GM23248 (cell line): ENCODE results near the gene PIGQ. TPM values are rescaled to one million over a fixed set of nuclear protein-coding genes. Genes with fewer than 3 reads are reported as not detected.

Source experiments
- DNase-seq: peaks from one replicate; pipeline ENCODE4 v3.0.0-alpha.2; 2015
- H2AFZ ChIP-seq: fragments of 200-600 bp; sonication (generic); 2 replicates; pipeline ENCODE4 v1.6.1; 2016; ENCODE audit warnings: antibody characterized with exemption
- H3F3A ChIP-seq: fragments of 200-600 bp; sonication (generic); 2 replicates; pipeline ENCODE4 v1.6.1; 2016; ENCODE audit warnings: mild to moderate bottlenecking, antibody characterized with exemption, mixed run types; ENCODE audit not compliant: insufficient read depth
- H3K27ac ChIP-seq: fragments of 200-600 bp; sonication (generic); 2 replicates; pipeline ENCODE4 v1.5.1; 2016; ENCODE audit warnings: mild to moderate bottlenecking
- H3K27me3 ChIP-seq: fragments of 200-600 bp; sonication (generic); replicated peaks from 2 replicates; pipeline ENCODE4 v1.6.1; 2016; ENCODE audit warnings: mild to moderate bottlenecking; ENCODE audit not compliant: insufficient read depth
- H3K36me3 ChIP-seq: fragments of 200-600 bp; sonication (generic); 2 replicates; pipeline ENCODE4 v1.6.1; 2016; ENCODE audit warnings: low read depth, mild to moderate bottlenecking
- H3K4me1 ChIP-seq: fragments of 200-600 bp; sonication (generic); 2 replicates; pipeline ENCODE4 v1.6.1; 2016; ENCODE audit warnings: mild to moderate bottlenecking; ENCODE audit not compliant: insufficient read depth
- H3K4me2 ChIP-seq: fragments of 200-600 bp; sonication (generic); one replicate; pipeline ENCODE4 v1.6.1; 2016; ENCODE audit warnings: mild to moderate bottlenecking; ENCODE audit not compliant: unreplicated experiment
- H3K4me3 ChIP-seq: fragments of 200-600 bp; sonication (generic); 2 replicates; pipeline ENCODE4 v1.5.1; 2016; ENCODE audit warnings: mild to moderate bottlenecking
- H3K79me2 ChIP-seq: fragments of 200-600 bp; sonication (generic); 2 replicates; pipeline ENCODE4 v1.6.1; 2016; ENCODE audit warnings: mild to moderate bottlenecking; ENCODE audit not compliant: insufficient read depth
- H3K9ac ChIP-seq: fragments of 200-600 bp; sonication (generic); 2 replicates; pipeline ENCODE4 v1.6.1; 2016; ENCODE audit warnings: mild to moderate bottlenecking
- H3K9me2 ChIP-seq: fragments of 200-600 bp; sonication (generic); 2 replicates; pipeline ENCODE4 v1.6.1; 2016; ENCODE audit warnings: mixed run types, mild to moderate bottlenecking, moderate library complexity; ENCODE audit not compliant: insufficient read depth
- H3K9me3 ChIP-seq: fragments of 200-600 bp; sonication (generic); one replicate; pipeline ENCODE4 v1.6.1; 2017; ENCODE audit warnings: low read depth
- H4K20me1 ChIP-seq: fragments of 200-600 bp; sonication (generic); 2 replicates; pipeline ENCODE4 v1.6.0; 2016; ENCODE audit not compliant: insufficient read depth
- EZH2 ChIP-seq: fragments of 200-600 bp; sonication (generic); IDR thresholded peaks from 2 replicates; pipeline ENCODE4 v1.6.1; 2018; ENCODE audit warnings: antibody characterized with exemption, mild to moderate bottlenecking; ENCODE audit not compliant: insufficient read depth, poor library complexity, severe bottlenecking
- EZH2phosphoT487 ChIP-seq: fragments of 200-600 bp; sonication (generic); IDR thresholded peaks from 2 replicates; pipeline ENCODE4 v1.6.1; 2018; ENCODE audit warnings: antibody characterized with exemption, moderate library complexity, mild to moderate bottlenecking, low read depth; ENCODE audit not compliant: insufficient read depth
- WGBS, 2 experiments: methylation state at CpG; one replicate each; pipeline ENCODE4 v1.1.6; 2015 to 2017; ENCODE audit warnings: low lambda C conversion rate in 2 of 2, low coverage in 1 of 2; ENCODE audit errors: missing lambda C conversion rate in 2 of 2; 5-methylcytosine and 5-hydroxymethylcytosine counted together
- in situ Hi-C: fragments of 300-500 bp; cut with MboI; formaldehyde crosslinking; loops from 2 replicates; pipeline ENCODE4 v1.15.0; 2020
- polyA plus RNA-seq: library from polyadenylated mRNA; unstranded; fragments of >200 nt; fragmentation: Nextera tagmentation; extraction: Ambion mirVana; gene quantifications from 2 replicates; pipeline ENCODE4 v1.2.1, GENCODE V29; 2016
- total RNA-seq: library from RNA; depleted of rRNA; stranded (reverse); fragments of >200 nt; shearing (Covaris generic); gene quantifications from 2 replicates; pipeline ENCODE4 v1.2.3, GENCODE V29; 2014

PIGQ gene
- total and polyA plus RNA-seq, 2 experiments from 2014 or later, result 31.6 to 35.0 TPM

GRCh38 chr16:615122-615521 lies 45.4 kb downstream of the PIGQ start:
- Histone ChIP-seq H2AFZ (no peak overlapping the region), H3K4me1 (no peaks in the 10 kb centered on the region), H3K4me3 (no peak overlapping the region), H3F3A (no peaks in the 10 kb centered on the region), H3K36me3 (no peaks in the 10 kb centered on the region), H3K9me2 (no peaks in the 10 kb centered on the region), H4K20me1 (no peaks in the 10 kb centered on the region), H3K79me2 (peaks cover 16% of the 10 kb centered on the region; the same call in 1 of the 2 replicates), H3K27ac (no peak overlapping the region), H3K27me3 (no peaks in the 10 kb centered on the region), H3K4me2 (no peak overlapping the region), H3K9ac (no peak overlapping the region), H3K9me3 (no peaks in the 10 kb centered on the region)
- DNase-seq, result no peak
- TF ChIP-seq EZH2 (no peak), EZH2phosphoT487 (no peak)
- in situ Hi-C loops, result no loop called here
- WGBS, 2 experiments, result 95 to 99% methylated on average over 13 of the region's 13 CpGs

GRCh38 chr16:616733-617586 lies 47.2 kb downstream of the PIGQ start:
- no peak overlapping the region for H3K4me3 ChIP-seq
- no peaks in the 10 kb centered on the region for H3K27me3 ChIP-seq
- H2AFZ ChIP-seq, result no peak overlapping the region
- WGBS, 2 experiments, result 96% methylated on average over 36 to 39 of the region's 39 CpGs
- no peaks in the 10 kb centered on the region for H3F3A ChIP-seq
- no peaks in the 10 kb centered on the region for H3K4me1 ChIP-seq
- DNase-seq, result no peak
- H3K36me3 ChIP-seq, result no peaks in the 10 kb centered on the region
- no peaks in the 10 kb centered on the region for H4K20me1 ChIP-seq
- H3K27ac ChIP-seq, result no peak overlapping the region
- no peak overlapping the region for H3K4me2 ChIP-seq
- H3K9me3 ChIP-seq, result no peaks in the 10 kb centered on the region
- H3K9ac ChIP-seq, result no peak overlapping the region
- H3K9me2 ChIP-seq, result no peaks in the 10 kb centered on the region
- H3K79me2 ChIP-seq, result peaks cover 13% of the 10 kb centered on the region; the same call in 1 of the 2 replicates
- in situ Hi-C loops, result no loop called here
- TF ChIP-seq EZH2phosphoT487, result no peak
- TF ChIP-seq EZH2, result no peak

DNA sequence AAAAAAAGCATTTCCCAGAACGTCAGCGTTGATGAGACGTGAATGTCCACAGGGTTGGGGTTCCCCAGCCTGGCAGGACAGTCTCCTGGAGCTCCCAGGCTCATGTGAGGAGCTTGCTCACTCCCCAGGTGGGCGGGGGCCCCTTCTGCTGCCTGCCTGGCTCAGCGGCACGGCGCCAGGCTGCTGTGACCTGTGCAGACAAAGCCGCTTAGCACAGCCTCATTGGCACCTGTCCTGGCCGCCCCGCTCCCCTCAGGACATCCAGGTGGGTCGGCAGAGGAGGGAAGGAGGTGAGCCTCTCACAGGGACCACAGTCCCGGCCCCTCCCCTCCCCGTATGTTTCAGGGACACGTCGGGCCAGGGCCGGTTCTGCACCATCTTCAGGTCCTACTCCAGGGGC lies 48.1 kb downstream of the PIGQ start:
- Histone ChIP-seq H3K4me1 (no peaks in the 10 kb centered on the region), H3K4me3 (no peak overlapping the region), H3K4me2 (no peak overlapping the region), H3K9ac (no peak overlapping the region), H4K20me1 (no peaks in the 10 kb centered on the region), H3F3A (no peaks in the 10 kb centered on the region), H3K36me3 (no peaks in the 10 kb centered on the region), H3K27me3 (no peaks in the 10 kb centered on the region), H2AFZ (no peak overlapping the region), H3K27ac (no peak overlapping the region), H3K9me3 (no peaks in the 10 kb centered on the region), H3K9me2 (no peaks in the 10 kb centered on the region), H3K79me2 (peaks cover 14% of the 10 kb centered on the region; the same call in 1 of the 2 replicates)
- 90 to 93% methylated on average over 13 to 16 of the region's 16 CpGs for WGBS, 2 experiments
- no peak for DNase-seq
- in situ Hi-C loops, result no loop called here
- TF ChIP-seq EZH2 (no peak), EZH2phosphoT487 (no peak)

- Histone ChIP-seq H3K9me2 (no peaks in the 10 kb centered on the region), H4K20me1 (no peaks in the 10 kb centered on the region), H3K4me1 (no peaks in the 10 kb centered on the region), H3F3A (no peaks in the 10 kb centered on the region), H3K36me3 (no peaks in the 10 kb centered on the region), H3K9ac (no peak overlapping the region), H2AFZ (no peak overlapping the region), H3K9me3 (no peaks in the 10 kb centered on the region), H3K27ac (no peak overlapping the region), H3K4me3 (no peak overlapping the region), H3K79me2 (peaks cover 14% of the 10 kb centered on the region; the same call in 1 of the 2 replicates), H3K4me2 (no peak overlapping the region), H3K27me3 (no peaks in the 10 kb centered on the region)
- DNase-seq, result no peak
- WGBS, 2 experiments, result 90 to 93% methylated on average over 19 to 20 of the region's 20 CpGs
- TF ChIP-seq EZH2 (no peak), EZH2phosphoT487 (no peak)
- in situ Hi-C loops, result no loop called here
These were observed 49.8 kb downstream of the PIGQ start for GRCh38 chr16:619476-620100.
